GM12878 (cell line): ENCODE data around the gene VWA8. TPM values are rescaled to one million over a fixed set of nuclear protein-coding genes. Genes with fewer than 3 reads are reported as not detected.

ENCODE experiments used
- FOXM1 ChIP-seq: IDR thresholded peaks from 2 replicates; pipeline ENCODE4 v1.6.1; 2012; ENCODE audit warnings: low read depth, mild to moderate bottlenecking, inconsistent platforms, low read length, moderate library complexity
- MEF2B ChIP-seq: fragments of 450-650 bp; IDR thresholded peaks from 2 replicates; pipeline ENCODE4 v1.6.1; 2018; ENCODE audit warnings: mild to moderate bottlenecking, moderate library complexity; ENCODE audit not compliant: partially characterized antibody, poor library complexity, severe bottlenecking
- MYC ChIP-seq: IDR thresholded peaks from 2 replicates; pipeline ENCODE4 v1.6.1; 2011; ENCODE audit warnings: mild to moderate bottlenecking, low read length, moderate library complexity, inconsistent platforms; ENCODE audit not compliant: insufficient read depth, insufficient replicate concordance, insufficient read length, severe bottlenecking
- PAX5 ChIP-seq: IDR thresholded peaks from 2 replicates; pipeline ENCODE4 v1.6.1; 2011; ENCODE audit warnings: low read depth, low read length, borderline replicate concordance
- RBBP5 ChIP-seq: fragments of 200-600 bp; sonication (generic); conservative IDR thresholded peaks from 2 replicates; pipeline ENCODE4 v1.6.1; 2016
- polyA plus RNA-seq, 11 experiments: library from polyadenylated mRNA; depleted of rRNA in 4 of 11; unstranded in 6 of 11; stranded (reverse) in 5 of 11; fragments of >200 nt; fragmentation: Nextera tagmentation in 4 of 11; fragmentation: Illumina TruSeq in 1 of 11; extraction: Ambion mirVana in 4 of 11; extraction: Trizol in 1 of 11; gene quantifications; 1 replicate in 1 of 11; 2 replicates in 10 of 11; pipeline versions ENCODE4 v1.2.1 to v1.2.3, GENCODE V29; 2011 to 2016; ENCODE audit warnings: inconsistent platforms in 2 of 11, missing spikeins in 2 of 11, low read depth in 1 of 11
- total RNA-seq, 4 experiments: library from RNA; depleted of rRNA in 3 of 4; stranded (reverse); fragments of >200 nt in 3 of 4; fragmentation: Illumina TruSeq in 1 of 4; extraction: Trizol in 1 of 4; gene quantifications; 2 replicates each; pipeline versions ENCODE4 v1.2.1 to v1.2.3, GENCODE V29; 2013 to 2021
- TF ChIP-seq, protein P1 (sequence below): fragments of 450-650 bp; IDR thresholded peaks from 2 replicates; pipeline ENCODE4 v1.6.1; 2017; ENCODE audit warnings: mild to moderate bottlenecking, low read depth, inconsistent platforms; ENCODE audit not compliant: poor library complexity, severe bottlenecking
- TF ChIP-seq, protein P2 (sequence below): fragments of 450-650 bp; IDR thresholded peaks from 2 replicates; pipeline ENCODE4 v1.6.1; 2018; ENCODE audit warnings: mild to moderate bottlenecking, low read depth, moderate library complexity; ENCODE audit not compliant: partially characterized antibody

Gene VWA8
- total and polyA plus RNA-seq, 10 of the 15 experiments (the other 5 are each of a cell fraction or from before 2014, with no cell fraction given) = 3.0 to 21.8 (median 13.5) TPM

DNA sequence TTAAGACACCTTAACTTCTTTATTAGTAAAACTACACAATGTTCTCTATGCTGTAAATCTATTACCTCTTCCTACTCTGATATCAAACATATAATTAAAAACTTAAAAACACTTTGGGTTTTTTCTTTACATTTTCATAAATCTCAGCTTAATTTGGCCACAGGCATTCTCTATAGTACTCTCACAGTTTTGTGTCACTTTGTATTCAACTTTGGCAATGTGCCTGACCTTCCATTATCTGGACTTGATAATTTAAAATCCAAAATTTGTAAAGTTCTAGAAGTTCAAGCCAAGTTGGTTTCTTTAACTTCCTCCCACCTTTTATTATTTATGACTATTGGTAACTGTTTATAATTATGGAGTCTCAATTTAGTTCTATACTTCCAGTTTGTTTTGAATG lies 46.4 kb downstream of the VWA8 start (continued):
- TF ChIP-seq, protein P1, sequence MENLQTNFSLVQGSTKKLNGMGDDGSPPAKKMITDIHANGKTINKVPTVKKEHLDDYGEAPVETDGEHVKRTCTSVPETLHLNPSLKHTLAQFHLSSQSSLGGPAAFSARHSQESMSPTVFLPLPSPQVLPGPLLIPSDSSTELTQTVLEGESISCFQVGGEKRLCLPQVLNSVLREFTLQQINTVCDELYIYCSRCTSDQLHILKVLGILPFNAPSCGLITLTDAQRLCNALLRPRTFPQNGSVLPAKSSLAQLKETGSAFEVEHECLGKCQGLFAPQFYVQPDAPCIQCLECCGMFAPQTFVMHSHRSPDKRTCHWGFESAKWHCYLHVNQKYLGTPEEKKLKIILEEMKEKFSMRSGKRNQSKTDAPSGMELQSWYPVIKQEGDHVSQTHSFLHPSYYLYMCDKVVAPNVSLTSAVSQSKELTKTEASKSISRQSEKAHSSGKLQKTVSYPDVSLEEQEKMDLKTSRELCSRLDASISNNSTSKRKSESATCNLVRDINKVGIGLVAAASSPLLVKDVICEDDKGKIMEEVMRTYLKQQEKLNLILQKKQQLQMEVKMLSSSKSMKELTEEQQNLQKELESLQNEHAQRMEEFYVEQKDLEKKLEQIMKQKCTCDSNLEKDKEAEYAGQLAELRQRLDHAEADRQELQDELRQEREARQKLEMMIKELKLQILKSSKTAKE = no peak
- TF ChIP-seq, protein P2, sequence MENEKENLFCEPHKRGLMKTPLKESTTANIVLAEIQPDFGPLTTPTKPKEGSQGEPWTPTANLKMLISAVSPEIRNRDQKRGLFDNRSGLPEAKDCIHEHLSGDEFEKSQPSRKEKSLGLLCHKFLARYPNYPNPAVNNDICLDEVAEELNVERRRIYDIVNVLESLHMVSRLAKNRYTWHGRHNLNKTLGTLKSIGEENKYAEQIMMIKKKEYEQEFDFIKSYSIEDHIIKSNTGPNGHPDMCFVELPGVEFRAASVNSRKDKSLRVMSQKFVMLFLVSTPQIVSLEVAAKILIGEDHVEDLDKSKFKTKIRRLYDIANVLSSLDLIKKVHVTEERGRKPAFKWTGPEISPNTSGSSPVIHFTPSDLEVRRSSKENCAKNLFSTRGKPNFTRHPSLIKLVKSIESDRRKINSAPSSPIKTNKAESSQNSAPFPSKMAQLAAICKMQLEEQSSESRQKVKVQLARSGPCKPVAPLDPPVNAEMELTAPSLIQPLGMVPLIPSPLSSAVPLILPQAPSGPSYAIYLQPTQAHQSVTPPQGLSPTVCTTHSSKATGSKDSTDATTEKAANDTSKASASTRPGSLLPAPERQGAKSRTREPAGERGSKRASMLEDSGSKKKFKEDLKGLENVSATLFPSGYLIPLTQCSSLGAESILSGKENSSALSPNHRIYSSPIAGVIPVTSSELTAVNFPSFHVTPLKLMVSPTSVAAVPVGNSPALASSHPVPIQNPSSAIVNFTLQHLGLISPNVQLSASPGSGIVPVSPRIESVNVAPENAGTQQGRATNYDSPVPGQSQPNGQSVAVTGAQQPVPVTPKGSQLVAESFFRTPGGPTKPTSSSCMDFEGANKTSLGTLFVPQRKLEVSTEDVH = no peak
- TF ChIP-seq RBBP5 = no peak
- no peak for TF ChIP-seq MYC
- TF ChIP-seq PAX5 = no peak
- TF ChIP-seq MEF2B = no peak
- TF ChIP-seq FOXM1 = no peak
- TF ChIP-seq, all 136 proteins: peak for 0
